Vagina (tissue), 2 donors: Measurements from ENCODE around the gene PACS2.

Source experiments
- CTCF ChIP-seq, 3 experiments: fragments of 450-650 bp in 2 of 3; fragments of 200-600 bp in 1 of 3; sonication (generic) in 1 of 3; IDR thresholded peaks; one replicate each; pipeline ENCODE4 v1.5.1; 2017 to 2019; ENCODE audit warnings: antibody characterized with exemption in 3 of 3, mild to moderate bottlenecking in 2 of 3, moderate library complexity in 2 of 3
- POLR2AphosphoS5 ChIP-seq, 2 donors: sonication (generic); formaldehyde crosslinking; IDR thresholded peaks; one replicate each; pipeline ENCODE4 v1.9.0; 2017; ENCODE audit warnings: antibody characterized with exemption in 2 of 2, mild to moderate bottlenecking in 2 of 2, low read depth in 1 of 2; ENCODE audit not compliant: insufficient read depth in 1 of 2

GRCh38 chr14:105385698-105386365 is 71.3 kb downstream of the PACS2 start:
- no peak for TF ChIP-seq CTCF (IDR thresholded peaks at IDR 0.05)
- no peak for TF ChIP-seq POLR2AphosphoS5 (IDR thresholded peaks at IDR 0.05; ENCODE audit: insufficient read depth in 1 of 2, low read depth in 1 of 2)
